ENCODE measurements around the gene ITGA3. TPM values are rescaled to one million over a fixed set of nuclear protein-coding genes. Genes with fewer than 3 reads are reported as not detected.
A peak's percentile ranks its signal among the peaks of the same experiment; 100 is the strongest.

ITGA3 gene
- total RNA-seq, 1 donor from 2014 or later, result 668 TPM

GRCh38 chr17:50101346-50102163 is 45.6 kb downstream of the ITGA3 start:
- H3K4me3 ChIP-seq (ENCODE audit: low read depth, low read length), result no peak overlapping the region

GRCh38 chr17:50102164-50102991 is 46.5 kb downstream of the ITGA3 start:
- H3K4me3 ChIP-seq (ENCODE audit: low read depth, low read length), result no peak overlapping the region
- TF ChIP-seq, protein P1, sequence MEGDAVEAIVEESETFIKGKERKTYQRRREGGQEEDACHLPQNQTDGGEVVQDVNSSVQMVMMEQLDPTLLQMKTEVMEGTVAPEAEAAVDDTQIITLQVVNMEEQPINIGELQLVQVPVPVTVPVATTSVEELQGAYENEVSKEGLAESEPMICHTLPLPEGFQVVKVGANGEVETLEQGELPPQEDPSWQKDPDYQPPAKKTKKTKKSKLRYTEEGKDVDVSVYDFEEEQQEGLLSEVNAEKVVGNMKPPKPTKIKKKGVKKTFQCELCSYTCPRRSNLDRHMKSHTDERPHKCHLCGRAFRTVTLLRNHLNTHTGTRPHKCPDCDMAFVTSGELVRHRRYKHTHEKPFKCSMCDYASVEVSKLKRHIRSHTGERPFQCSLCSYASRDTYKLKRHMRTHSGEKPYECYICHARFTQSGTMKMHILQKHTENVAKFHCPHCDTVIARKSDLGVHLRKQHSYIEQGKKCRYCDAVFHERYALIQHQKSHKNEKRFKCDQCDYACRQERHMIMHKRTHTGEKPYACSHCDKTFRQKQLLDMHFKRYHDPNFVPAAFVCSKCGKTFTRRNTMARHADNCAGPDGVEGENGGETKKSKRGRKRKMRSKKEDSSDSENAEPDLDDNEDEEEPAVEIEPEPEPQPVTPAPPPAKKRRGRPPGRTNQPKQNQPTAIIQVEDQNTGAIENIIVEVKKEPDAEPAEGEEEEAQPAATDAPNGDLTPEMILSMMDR (conservative IDR thresholded peaks at IDR 0.05; ENCODE audit: low read depth, low read length), result no peak
- no peak for DNase-seq (ENCODE audit: low read depth)

More at GRCh38 chr17:50101346-50102163, 45.6 kb downstream of the ITGA3 start:
- TF ChIP-seq, protein P1 (conservative IDR thresholded peaks at IDR 0.05; ENCODE audit: low read depth, low read length), result peak; percentile 11
- no peak for DNase-seq (ENCODE audit: low read depth)

DNA sequence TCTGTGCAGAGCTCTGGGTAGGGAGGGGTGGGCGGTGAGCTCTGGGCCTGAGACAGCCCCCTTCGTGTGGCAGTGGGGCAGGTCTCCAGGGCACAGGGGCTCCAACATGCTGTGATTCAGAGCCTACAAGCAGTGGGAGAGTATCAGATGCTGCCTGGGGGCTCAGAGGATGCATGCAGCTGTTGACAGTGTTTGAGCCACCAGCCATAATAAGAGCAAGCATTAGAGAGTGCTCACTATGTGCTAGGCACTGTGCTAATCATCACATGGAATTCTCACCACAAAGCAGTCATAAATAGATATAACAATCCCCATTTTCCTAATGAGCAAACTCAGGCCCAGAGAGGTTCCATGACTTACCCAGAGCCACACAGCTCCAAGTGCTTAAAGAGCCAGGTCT is 47.3 kb downstream of the ITGA3 start:
- TF ChIP-seq, protein P1 (conservative IDR thresholded peaks at IDR 0.05; ENCODE audit: low read depth, low read length), result no peak
- no peak overlapping the region for H3K4me3 ChIP-seq (ENCODE audit: low read depth, low read length)
- DNase-seq (ENCODE audit: low read depth), result no peak

DNA sequence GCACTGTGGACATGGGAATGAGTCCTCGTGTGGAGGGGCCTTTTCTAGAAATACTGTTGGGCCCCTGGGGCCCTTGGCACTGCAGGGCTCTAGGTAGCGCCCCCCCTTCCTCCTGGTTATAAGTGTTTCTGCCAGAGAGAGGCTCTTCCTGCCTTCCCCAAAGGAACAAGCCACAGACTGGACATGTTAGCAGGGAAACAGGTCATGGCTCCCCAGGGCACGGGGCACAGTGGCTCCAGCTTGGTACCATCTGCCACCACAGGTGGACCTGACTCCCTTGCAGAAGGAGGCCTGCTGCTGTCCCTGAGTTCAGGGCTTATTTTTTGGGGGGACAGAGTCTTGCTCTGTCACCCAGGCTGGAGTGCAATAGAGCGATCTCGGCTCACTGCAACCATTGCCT is 48.0 kb downstream of the ITGA3 start:
- no peak overlapping the region for H3K4me3 ChIP-seq (ENCODE audit: low read depth, low read length)
- TF ChIP-seq, protein P1 (conservative IDR thresholded peaks at IDR 0.05; ENCODE audit: low read depth, low read length), result no peak
- DNase-seq (ENCODE audit: low read depth), result no peak

- H3K4me3 ChIP-seq (ENCODE audit: low read depth, low read length), result no peak overlapping the region
- DNase-seq (ENCODE audit: low read depth), result no peak
- TF ChIP-seq, protein P1 (conservative IDR thresholded peaks at IDR 0.05; ENCODE audit: low read depth, low read length), result no peak
Measured at GRCh38 chr17:50105811-50106210, 49.9 kb downstream of the ITGA3 start.

DNA sequence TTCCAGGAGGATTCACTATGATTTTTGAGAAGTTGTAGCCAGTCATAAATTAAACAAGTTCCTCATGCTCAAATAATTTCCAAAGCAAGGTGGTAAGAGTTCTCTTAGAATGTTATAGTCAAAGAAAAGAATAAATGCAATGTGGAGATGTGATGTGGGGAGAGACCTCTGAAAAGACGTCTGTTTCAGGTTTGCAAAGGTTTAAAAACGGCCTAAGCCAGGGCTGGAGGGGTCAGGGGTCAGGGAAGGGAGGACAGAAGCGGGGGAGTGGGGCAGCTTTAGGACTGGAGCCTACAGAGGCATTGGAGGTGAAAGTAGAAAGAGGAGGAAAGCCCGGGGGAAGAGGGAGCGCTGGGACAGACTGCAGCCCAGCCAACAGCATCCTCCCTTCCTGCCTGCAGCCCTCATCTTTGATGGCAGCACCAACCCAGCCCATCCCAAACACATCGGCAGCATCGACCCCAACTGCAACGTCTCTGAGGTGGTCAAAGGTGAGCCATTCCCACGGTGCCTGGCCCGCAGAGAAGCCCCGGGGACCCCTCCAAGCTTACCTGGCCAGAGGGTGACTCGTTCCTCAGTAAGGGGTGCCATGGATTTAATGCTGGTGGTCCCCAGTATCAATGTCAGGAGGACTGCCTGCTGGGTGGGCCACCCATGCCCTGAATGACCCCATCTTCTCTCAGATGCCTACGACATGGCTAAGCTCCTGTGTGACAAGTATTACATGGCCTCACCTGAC is 50.7 kb downstream of the ITGA3 start:
- no peak for DNase-seq (ENCODE audit: low read depth)
- TF ChIP-seq, protein P1 (conservative IDR thresholded peaks at IDR 0.05; ENCODE audit: low read depth, low read length), result no peak
- no peak overlapping the region for H3K4me3 ChIP-seq (ENCODE audit: low read depth, low read length)
